Fibroblast of the aortic adventitia (primary cell): ENCODE data around the gene FIG4. TPM values are rescaled to one million over a fixed set of nuclear protein-coding genes. Genes with fewer than 3 reads are reported as not detected.
"Not testable (repeated sequence)": the region's sequence is repeated elsewhere in the genome, so short reads cannot be mapped to it uniquely, and the experiment has no call there.

ENCODE experiments used
- DNase-seq: peaks from one replicate; pipeline ENCODE4 v3.0.0-alpha.2; 2010; ENCODE audit warnings: low read depth
- H3K4me3 ChIP-seq: 2 replicates; pipeline ENCODE4 v1.5.1; 2011; ENCODE audit warnings: low read depth, mild to moderate bottlenecking, control low read depth, low read length, moderate library complexity
- total RNA-seq: library from RNA; depleted of rRNA; stranded (reverse); fragments of >200 nt; gene quantifications from 2 replicates; pipeline ENCODE4 v1.2.3, GENCODE V29; 2012; ENCODE audit warnings: low replicate concordance
- TF ChIP-seq, protein P1 (sequence below): IDR thresholded peaks from 2 replicates; pipeline ENCODE4 v1.5.1; 2011; ENCODE audit warnings: mild to moderate bottlenecking, low read length, control low read depth, inconsistent platforms; ENCODE audit not compliant: insufficient read depth

FIG4 gene
- total RNA-seq, 1 donor, result 28.0 TPM

DNA sequence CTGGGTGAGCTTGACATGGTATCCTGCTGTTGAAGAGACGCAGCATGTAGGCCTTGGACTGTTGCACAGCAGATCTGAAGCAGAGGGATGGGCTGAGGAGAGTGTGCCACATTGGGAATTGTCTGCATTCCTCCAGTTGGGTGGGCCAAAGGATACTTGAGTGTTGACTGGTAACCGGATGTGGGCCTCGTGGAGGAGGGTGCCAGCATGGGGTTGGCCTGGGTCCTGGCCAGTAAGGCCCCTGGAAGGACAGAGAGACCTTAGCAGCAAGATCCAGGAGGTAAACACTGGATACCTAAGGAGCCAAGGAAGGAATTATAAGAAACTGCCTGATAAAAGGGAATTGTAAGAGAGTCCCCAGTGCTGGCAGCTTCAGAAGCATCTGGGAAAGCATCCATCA, 76.9 kb downstream of the FIG4 start:
- no peak overlapping the region for H3K4me3 ChIP-seq
- TF ChIP-seq, protein P1, sequence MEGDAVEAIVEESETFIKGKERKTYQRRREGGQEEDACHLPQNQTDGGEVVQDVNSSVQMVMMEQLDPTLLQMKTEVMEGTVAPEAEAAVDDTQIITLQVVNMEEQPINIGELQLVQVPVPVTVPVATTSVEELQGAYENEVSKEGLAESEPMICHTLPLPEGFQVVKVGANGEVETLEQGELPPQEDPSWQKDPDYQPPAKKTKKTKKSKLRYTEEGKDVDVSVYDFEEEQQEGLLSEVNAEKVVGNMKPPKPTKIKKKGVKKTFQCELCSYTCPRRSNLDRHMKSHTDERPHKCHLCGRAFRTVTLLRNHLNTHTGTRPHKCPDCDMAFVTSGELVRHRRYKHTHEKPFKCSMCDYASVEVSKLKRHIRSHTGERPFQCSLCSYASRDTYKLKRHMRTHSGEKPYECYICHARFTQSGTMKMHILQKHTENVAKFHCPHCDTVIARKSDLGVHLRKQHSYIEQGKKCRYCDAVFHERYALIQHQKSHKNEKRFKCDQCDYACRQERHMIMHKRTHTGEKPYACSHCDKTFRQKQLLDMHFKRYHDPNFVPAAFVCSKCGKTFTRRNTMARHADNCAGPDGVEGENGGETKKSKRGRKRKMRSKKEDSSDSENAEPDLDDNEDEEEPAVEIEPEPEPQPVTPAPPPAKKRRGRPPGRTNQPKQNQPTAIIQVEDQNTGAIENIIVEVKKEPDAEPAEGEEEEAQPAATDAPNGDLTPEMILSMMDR, result no peak
- peak; percentile 53 for DNase-seq

DNA sequence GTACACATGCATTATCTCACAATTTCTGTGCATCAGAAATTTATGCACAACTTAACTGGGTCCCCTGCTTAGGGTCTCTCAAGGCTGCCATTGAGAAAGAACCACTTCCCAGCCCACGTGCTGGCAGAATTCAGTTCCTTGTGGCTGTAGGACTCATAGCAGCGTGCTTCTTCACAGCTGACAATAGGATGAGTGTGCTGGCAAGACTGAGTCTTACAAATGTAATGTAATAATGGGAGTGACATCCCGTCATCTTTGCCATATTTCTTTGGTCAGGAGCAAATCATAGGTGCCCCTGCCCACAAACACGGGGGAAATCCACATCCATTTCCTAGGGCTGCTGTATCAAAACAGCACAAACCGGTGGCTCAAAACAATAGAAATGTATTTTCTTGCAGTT, 77.4 kb downstream of the FIG4 start:
- TF ChIP-seq, protein P1, result no peak
- DNase-seq, result peak; percentile 44
- no peak overlapping the region for H3K4me3 ChIP-seq

DNA sequence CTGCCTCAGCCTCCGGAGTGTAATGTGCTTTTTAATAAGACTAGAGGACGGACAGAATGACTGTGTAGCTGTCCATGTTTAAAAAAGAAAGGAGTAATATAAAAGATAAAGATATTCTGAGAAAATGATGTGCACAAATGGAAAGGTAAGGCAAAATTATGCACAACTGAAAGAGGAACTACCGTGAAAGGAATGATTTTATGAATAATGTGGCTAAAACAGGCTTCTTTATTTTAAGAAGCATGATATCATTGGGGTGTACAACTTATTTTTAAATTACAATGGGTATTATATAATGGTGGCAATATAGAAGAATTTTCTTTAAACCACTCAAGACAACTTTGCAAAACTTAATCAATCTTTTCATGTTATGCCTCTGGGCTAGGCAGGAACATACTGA, 78.1 kb downstream of the FIG4 start:
- no peak for DNase-seq
- TF ChIP-seq, protein P1, result no peak

DNA sequence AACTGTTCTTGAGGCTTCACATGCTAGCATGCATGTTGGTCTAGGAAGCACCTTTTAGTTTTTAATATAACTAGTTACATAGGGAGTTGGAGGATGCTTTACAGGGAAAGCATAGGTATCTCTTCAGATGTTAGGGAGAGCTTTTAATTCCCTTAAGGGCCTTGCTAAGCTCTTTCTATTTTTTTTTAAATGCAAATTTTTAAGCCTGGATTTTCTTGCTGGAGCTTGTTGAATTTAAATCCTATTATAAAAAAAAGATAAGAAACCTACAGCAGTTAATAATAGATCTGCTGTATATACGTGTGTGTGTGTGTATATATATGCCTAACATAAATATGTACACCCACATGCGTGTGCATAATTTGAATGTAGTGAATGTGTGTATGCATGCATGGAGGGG, 79.0 kb downstream of the FIG4 start:
- H3K4me3 ChIP-seq, result no peak overlapping the region
- no peak for DNase-seq
- TF ChIP-seq, protein P1, result no peak

More for the DNA sequence above, 78.1 kb downstream of the FIG4 start:
- no peak overlapping the region for H3K4me3 ChIP-seq

DNA sequence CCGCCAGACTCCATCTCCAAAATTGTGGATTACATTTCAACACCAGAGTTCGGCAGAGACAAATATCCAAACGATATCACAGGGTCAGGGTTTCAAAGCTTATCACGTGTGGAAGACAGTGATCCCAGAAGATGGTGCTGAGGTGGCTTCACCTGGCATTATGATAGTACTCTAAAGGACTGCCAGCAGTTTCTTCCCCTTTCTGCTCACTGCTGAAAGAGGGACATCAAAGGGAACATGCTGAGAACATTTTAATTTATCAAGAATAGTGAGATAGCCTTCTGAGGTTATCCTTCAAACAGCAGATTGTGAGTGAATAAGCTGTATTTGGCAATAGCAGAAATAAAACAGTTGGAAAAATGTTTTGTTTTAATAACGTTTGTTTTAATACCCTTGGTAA, 79.7 kb downstream of the FIG4 start:
- DNase-seq, result no peak
- no peak overlapping the region for H3K4me3 ChIP-seq
- TF ChIP-seq, protein P1, result no peak

DNA sequence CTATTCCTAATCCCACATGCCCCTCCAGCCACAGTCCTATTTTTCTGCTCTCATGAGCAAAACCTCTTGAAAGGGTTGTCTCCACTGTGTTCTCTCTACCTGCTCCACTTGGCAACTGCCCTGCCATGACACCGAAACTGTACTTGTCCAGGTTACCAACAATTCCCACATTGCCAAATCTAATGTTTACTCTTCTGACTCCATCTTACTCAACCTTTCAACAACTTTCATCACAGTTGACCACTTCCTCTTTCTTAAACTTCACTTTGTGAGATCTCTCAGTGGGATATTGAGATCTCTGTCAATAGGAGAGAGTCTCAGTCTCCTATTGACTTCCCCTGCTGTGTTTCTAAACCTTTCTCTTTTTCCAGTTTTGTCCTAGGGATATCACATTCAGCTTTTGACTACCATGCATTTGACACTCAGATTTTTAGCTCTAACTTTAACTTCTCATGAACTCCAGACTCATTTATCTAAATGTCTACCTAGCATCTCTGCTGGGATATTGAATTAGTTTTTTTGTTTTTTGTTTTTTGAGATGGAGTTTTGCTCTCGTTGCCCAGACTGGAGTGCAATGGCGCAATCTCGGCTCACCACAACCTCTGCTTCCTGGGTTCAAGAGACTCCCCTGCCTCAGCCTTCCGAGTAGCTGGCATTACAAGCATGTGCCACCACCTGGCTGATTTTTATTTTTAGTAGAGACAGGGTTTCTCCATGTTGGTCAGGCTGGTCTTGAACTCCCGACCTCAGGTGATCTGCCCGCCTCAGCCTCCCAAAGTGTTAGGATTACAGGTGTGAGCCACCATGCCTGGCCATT, 81.1 kb downstream of the FIG4 start:
- not testable (repeated sequence) for DNase-seq, H3K4me3 ChIP-seq

DNA sequence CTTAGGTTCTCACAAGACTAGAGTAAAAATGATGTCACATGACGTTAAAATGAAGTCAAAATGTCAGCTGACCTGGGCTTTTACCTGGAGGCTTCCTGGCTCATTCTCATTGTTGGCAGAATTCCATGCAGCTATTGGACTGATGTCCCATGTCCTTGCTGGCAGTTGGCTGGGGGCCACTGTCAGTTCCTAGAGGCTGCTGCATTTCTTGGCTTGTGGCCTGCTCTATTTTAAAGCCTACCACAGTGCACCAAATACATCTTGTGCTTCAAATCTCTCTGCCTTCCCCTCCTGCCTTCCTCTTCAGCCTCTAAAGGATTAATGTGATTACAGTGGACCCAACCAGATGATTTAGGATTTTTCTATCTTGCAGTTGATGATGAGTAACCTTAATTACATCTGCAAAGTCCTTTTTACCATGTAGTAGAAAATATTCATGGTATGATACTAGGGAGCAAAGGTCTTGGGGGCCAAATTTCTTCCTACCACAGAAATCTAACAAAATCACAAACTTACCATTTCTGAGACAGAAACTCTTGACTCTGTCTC, 81.9 kb downstream of the FIG4 start:
- peak; percentile 24 for DNase-seq
- TF ChIP-seq, protein P1, result no peak

More for the DNA sequence above, 81.9 kb downstream of the FIG4 start:
- H3K4me3 ChIP-seq, result no peak overlapping the region
